Lower leg skin (tissue), 4 donors: Measurements from ENCODE around the gene GOLPH3. TPM values are rescaled to one million over a fixed set of nuclear protein-coding genes. Genes with fewer than 3 reads are reported as not detected.
A peak's percentile ranks its signal among the peaks of the same experiment; 100 is the strongest.

Experiments
- DNase-seq, 2 donors: peaks; one replicate each; pipeline ENCODE4 v3.0.0-alpha.2; 2019; ENCODE audit warnings: low spot score in 2 of 2
- H3K4me3 ChIP-seq: fragments of 200-600 bp; sonication (generic); 2 replicates; pipeline ENCODE4 v1.5.1; 2017; ENCODE audit warnings: mild to moderate bottlenecking, low read depth; ENCODE audit not compliant: poor library complexity, severe bottlenecking
- POLR2A ChIP-seq, 2 donors: fragments of 450-650 bp; IDR thresholded peaks; one replicate each; pipeline ENCODE4 v1.6.1; 2016 to 2017; ENCODE audit warnings: antibody characterized with exemption in 2 of 2, mild to moderate bottlenecking in 1 of 2, moderate library complexity in 1 of 2
- WGBS, 2 donors: methylation state at CpG; one replicate each; pipeline ENCODE4 v1.1.5; 2018; 5-methylcytosine and 5-hydroxymethylcytosine counted together
- intact Hi-C: fragments of 100-400 bp; cut with DNase I; formaldehyde crosslinking; loops from one replicate; pipeline ENCODE4 v1.15.0; 2023; ENCODE audit warnings: low total_unique reads
- total RNA-seq, 4 donors: library from RNA; depleted of rRNA; stranded (reverse); fragments of >200 nt; gene quantifications; one replicate each; pipeline ENCODE4 v1.1.0, GENCODE V29; 2016
- TF ChIP-seq, protein P1 (sequence below), 3 donors: fragments of 450-650 bp; IDR thresholded peaks; one replicate each; pipeline ENCODE4 v1.5.1; 2016; ENCODE audit warnings: antibody characterized with exemption in 3 of 3, mild to moderate bottlenecking in 3 of 3, moderate library complexity in 2 of 3

The GOLPH3 gene
- total RNA-seq, 4 donors from 2014 or later = 57.9 to 121 (median 66.2) TPM

DNA sequence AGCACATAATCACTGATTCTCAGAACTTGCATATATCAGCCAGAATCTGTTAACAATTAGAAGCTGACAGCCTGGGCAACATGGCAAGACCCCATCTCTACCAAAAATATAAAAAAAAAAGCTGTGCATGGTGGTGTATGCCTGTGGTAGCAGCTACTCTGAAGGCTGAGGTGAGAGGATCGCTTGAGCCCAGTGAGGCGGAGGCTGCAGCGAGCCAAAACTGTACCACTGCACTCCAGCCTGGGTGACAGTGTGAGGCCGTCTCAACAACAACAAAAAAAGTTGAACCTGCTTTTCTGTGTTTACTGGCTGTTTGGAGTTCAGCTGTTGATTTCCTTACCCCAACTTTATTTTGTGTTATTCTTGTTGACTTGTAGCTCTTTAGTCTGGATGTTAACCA is 66.8 kb downstream of the GOLPH3 start:
- TF ChIP-seq, protein P1, sequence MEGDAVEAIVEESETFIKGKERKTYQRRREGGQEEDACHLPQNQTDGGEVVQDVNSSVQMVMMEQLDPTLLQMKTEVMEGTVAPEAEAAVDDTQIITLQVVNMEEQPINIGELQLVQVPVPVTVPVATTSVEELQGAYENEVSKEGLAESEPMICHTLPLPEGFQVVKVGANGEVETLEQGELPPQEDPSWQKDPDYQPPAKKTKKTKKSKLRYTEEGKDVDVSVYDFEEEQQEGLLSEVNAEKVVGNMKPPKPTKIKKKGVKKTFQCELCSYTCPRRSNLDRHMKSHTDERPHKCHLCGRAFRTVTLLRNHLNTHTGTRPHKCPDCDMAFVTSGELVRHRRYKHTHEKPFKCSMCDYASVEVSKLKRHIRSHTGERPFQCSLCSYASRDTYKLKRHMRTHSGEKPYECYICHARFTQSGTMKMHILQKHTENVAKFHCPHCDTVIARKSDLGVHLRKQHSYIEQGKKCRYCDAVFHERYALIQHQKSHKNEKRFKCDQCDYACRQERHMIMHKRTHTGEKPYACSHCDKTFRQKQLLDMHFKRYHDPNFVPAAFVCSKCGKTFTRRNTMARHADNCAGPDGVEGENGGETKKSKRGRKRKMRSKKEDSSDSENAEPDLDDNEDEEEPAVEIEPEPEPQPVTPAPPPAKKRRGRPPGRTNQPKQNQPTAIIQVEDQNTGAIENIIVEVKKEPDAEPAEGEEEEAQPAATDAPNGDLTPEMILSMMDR (IDR thresholded peaks at IDR 0.05) = no peak
- no peak for TF ChIP-seq POLR2A (IDR thresholded peaks at IDR 0.05)
- no peak overlapping the region for H3K4me3 ChIP-seq
- intact Hi-C loops = no loop called here
- 93 to 96% methylated on average over 4 of the region's 4 CpGs for WGBS, 2 donors
- peak in 1 of 2 donors; percentile 66 for DNase-seq

DNA sequence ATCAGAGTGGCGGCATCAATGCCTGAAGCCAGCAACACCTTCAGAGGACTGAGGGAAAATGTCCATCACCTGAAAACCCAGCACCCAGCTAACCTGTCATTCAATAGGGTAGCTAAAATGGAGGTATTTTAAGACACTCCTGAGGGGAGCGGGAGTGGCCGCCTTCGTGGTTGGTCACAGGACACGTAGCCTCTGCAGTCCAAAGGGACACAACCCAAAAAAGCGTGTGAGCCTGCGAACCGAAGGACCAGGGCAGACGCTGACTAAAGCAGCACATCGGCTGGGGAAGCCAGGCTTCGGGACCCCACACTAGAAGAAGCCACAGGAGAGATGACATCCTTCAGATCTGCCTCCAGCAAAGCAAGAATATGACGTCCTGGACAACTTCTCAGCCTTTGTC is 70.6 kb downstream of the GOLPH3 start:
- peak in 1 of 2 donors; percentile 80 for DNase-seq
- no peak overlapping the region for H3K4me3 ChIP-seq
- no peak for TF ChIP-seq POLR2A (IDR thresholded peaks at IDR 0.05)
- TF ChIP-seq, protein P1 (IDR thresholded peaks at IDR 0.05) = no peak
- intact Hi-C loops = no loop called here
- WGBS, 2 donors = 93% methylated on average over 12 of the region's 12 CpGs

DNA sequence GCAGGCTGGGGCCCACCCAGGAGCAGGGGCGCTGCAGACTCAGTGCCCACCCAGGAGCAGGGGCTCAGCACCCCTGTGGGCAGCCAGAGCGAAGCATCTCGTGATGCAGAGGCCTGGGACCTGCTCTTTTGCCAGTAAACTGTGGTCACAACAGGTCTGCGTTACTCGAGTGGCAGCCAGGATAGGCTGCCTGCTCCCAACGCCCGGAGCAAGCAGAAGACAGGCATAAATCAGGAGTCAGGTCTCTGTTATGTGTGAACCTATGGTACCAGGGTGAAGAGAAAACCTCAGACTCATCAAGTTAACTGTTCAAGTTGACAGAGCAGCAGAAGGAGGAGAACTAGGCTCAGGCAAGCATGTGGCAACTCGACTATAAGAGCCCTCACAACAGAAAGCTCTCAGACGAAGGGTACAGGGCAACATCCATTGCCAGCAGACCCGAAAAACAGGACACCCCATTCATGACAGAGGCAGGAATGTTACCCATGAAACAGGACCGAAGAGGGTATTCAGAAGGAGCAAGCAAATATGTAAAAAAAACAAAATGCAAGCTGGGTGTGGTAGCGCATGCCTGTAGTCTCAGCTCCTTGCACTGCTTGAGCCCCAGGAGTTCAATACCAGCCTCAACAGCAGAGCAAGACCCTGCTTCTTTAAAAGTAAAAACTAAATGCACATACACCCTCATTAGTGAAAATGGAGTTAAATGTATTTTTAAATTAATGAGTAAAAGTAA is 71.7 kb downstream of the GOLPH3 start:
- WGBS, 2 donors = 68 to 73% methylated on average over 12 of the region's 12 CpGs
- TF ChIP-seq, protein P1 (IDR thresholded peaks at IDR 0.05) = no peak
- TF ChIP-seq POLR2A (IDR thresholded peaks at IDR 0.05) = no peak
- peak in 1 of 2 donors; percentile 60 for DNase-seq
- intact Hi-C loops = no loop called here
- no peak overlapping the region for H3K4me3 ChIP-seq

DNA sequence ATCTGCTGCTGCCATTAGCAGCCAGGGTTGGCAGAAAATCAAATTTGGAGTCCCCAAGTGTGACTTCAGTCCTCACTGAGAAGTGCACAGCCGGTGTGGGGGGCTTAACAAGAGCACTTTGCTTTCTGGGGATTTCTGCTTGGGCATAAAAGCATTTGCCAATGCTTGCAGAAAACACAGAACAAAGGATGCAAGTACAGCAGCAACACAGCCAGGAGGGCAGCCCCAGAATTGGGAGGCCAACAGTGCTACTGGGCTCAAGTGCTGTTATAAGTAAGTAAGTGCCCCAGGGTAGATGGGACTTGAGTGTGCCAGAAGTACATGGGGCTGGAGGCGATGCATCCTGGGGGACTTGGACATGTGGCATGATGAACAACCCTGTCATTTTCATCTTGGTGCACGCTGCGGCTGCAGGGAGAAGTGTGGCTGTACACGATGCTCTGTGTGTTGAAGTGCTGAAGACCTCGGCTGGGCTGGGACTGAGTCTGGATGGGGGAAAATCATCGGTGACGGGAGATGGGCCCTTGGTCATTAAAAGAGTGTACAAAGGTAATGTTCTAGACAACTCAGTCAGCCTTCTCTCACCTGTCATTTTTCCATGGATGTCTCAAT is 73.3 kb downstream of the GOLPH3 start:
- intact Hi-C loops = no loop called here
- TF ChIP-seq POLR2A (IDR thresholded peaks at IDR 0.05) = no peak
- TF ChIP-seq, protein P1 (IDR thresholded peaks at IDR 0.05) = no peak

DNA sequence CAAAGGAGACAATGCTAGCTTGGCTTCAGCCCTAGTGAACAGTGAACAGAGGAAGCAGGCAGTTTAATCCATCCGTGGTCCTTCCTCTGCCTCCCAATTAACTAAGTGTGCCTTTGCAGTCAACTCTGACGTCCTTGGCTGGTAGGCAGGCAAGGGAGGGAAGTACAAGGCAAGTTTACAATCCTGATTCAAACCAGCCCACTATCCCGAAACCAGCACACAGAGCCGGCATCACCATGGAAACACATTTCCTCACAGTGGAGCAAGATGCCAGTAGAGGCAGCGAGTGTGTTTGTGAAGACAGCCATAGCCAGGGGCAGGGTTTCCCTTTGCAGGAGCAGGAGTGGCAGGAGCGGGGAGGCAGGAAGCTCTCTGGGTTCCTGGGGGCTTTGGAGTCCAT is 73.9 kb downstream of the GOLPH3 start:
- H3K4me3 ChIP-seq = no peak overlapping the region
- intact Hi-C loops = no loop called here
- TF ChIP-seq POLR2A (IDR thresholded peaks at IDR 0.05) = no peak
- TF ChIP-seq, protein P1 (IDR thresholded peaks at IDR 0.05) = no peak
- DNase-seq = no peak
- 61 to 71% methylated on average over 6 of the region's 6 CpGs for WGBS, 2 donors

More for the DNA sequence above, 73.3 kb downstream of the GOLPH3 start:
- 82 to 86% methylated on average over 8 of the region's 8 CpGs for WGBS, 2 donors
- no peak overlapping the region for H3K4me3 ChIP-seq
- peak in 1 of 2 donors; percentile 76 for DNase-seq
